A204.1 (cell line): ENCODE results near the gene SNAI1.
"Not testable (repeated sequence)": the region's sequence is repeated elsewhere in the genome, so short reads cannot be mapped to it uniquely, and the experiment has no call there.

ENCODE experiments used
- FAIRE-seq: peaks from 2 replicates; lab custom pipeline; 2012; peaks lifted over from hg19 to GRCh38; lab: Jason Lieb, UNC

Gene SNAI1

DNA sequence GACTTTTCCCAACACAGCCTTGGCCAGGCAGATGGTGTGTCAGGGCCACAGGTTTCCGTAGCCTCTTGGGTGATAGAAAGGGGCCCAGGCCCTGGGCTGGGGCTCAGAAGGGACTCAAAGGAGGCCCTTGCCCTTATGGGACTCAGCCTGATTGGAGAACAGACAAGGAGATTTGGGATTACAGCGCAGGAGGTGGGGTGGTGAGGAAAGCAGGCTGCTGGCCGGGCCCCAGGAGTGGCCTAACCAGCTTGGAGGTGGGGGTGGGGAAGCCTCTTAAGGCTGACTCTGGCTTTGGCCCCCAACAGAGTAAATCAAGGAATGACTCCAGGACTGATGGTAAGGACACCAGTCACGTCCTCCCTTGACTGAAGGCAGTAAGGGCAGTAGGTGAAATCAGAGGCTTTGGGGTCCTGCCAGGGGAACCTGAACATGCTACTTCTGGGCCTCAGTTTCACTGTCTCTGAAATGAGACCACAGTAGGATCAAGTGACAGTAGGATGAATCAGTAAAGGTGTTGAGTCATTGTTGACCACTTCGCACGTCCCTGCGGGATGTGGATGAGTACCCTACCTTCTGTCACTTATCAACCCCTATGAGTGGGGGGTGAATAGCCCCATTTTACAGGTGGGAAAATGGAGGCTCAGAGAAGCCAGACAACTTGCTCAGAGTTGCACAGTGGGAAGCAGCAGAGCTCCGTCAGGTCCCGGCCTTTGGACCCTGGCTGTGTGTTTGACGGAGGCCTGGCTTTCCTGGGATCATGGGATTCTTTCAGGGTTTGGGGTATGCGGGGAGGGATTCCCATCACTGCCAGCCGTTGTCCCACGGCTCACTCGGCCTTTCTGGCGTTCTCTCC lies 4.5 kb downstream of the SNAI1 start:
- FAIRE-seq: no peak

GRCh38 chr20:49987868-49988690 lies 5.3 kb downstream of the SNAI1 start:
- no peak for FAIRE-seq

- no peak for FAIRE-seq
Measured at GRCh38 chr20:49989234-49990065, 6.7 kb downstream of the SNAI1 start.

- FAIRE-seq: no peak
Measured at GRCh38 chr20:49990271-49990720, 7.5 kb downstream of the SNAI1 start.

DNA sequence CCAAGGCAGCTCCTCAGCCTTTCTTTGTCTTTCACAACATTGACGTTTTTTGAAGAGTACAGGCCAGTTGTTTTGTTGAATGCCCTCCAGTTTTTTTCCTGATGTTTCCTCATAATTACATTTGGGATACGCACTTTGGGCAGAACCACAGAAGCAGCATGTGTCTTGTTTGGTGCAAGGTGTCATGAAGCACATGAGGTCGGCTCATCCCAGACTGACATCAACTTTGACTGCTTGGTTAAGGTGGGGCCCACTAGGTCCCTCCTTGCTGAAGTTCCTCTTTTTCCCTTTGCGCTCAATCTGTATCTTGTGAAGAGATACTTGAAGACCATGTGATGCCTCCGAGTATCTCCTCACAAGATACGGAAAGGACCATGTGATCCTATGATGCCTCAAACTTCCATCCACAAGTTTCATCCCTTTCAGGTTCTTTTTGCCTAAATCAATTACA lies 10.5 kb downstream of the SNAI1 start:
- FAIRE-seq: no peak

GRCh38 chr20:49995586-49995985 lies 12.8 kb downstream of the SNAI1 start:
- no peak for FAIRE-seq

DNA sequence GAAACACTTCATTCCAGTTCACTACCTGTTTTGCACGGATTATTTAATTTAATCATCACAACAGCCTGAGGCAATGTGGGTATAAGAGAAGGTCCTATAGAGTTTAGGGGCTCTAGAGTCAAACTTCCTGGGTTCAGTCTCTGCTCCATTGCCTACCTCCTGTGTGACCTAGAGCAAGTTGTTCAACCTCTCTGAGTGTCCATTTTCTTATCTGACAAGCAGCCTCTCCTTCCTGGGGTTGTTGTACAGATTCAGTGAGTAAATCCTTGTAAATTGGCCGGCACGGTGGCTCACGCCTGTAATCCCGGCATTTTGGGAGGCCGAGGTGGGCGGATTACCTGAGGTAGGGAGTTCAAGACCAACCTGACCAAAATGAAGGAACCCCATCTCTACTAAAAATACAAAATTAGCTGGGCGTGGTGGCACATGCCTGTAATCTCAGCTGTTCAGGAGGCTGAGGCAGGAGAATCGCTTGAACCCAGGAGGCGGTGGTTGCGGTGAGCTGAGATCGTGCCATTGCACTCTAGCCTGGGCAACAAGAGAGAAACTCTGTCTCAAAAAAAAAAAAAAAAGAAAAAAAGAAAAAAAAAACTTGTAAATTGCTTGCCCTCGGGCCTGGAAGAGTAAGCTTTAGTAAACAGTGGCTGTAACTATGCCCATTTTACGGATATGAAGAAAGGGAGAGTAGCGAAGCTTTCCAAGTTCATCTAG lies 15.9 kb downstream of the SNAI1 start:
- FAIRE-seq: not testable (repeated sequence)

GRCh38 chr20:49999329-49999728 lies 16.5 kb downstream of the SNAI1 start:
- no peak for FAIRE-seq

DNA sequence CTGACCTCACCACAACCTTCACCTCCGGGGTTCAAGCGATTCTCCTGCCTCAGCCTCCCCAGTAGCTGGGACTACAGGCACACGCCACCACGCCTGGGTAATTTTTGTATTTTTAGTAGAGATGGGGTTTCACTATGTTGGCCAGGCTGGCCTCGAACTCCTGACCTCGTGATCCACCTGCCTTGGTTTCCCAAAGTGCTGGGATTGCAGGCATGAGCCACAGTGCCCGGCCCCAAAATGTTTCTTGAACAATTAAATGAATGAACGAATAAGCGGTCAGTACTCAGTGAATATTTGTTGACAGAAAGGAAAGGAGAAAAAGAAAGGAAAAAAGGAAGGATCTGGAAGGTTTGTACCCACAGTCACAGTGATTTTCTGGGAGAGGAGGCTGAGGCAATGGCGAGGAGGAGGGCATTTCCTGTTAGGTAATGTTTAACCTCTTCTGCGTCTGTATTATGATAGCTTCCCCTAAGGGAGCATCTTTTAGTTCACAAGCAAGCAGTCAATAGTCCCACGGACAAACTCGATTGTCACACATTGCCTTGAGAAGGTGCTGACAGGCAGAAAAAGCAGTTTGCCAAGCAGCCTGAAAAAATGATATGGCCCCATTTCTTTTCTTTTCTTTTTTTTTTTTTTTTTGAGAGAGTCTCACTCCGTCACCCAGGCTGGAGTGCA lies 17.9 kb downstream of the SNAI1 start:
- not testable (repeated sequence) for FAIRE-seq

DNA sequence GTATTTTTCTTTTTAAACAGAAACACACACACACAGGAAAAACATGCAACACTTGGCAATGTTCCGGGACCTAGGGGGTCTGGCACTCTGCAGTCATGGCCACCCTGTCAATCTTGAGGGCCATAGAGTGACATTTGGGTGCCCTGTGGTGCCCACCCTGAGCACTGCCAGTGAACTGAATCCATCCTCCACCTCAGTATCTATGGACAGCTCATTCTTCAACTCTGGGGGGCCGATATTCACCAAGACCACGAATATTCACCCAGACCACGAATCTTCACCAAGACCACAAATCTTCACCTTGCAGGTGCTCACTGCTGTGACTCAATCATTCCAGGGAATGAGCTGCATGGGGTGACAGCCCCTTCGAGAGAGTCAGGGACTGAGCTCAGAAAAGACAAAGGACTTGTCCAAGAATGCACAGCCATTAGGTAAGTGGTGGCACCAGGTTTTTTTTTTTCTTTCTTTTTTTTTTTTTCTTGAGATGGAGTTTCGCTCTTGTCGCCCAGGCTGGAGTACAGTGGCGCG lies 19.1 kb downstream of the SNAI1 start:
- no peak for FAIRE-seq

DNA sequence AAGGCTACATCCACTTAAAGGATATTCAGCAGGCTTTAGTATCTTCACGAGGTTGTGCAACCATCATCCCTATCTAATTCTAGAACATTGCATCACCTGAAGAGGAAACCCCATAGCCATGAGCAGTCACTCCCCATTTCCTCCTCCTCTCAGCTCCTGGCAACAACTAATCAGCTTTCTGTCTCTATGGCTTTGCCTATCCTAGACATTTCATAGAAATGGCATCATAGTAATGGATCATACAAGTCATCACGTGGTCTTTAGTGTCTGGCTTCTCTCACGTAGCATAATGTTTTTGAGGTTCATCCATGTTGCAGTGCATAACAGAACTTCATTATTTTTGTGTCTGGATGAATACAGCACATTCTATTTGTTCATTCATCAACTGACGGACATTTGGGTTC lies 20.5 kb downstream of the SNAI1 start:
- FAIRE-seq: no peak

DNA sequence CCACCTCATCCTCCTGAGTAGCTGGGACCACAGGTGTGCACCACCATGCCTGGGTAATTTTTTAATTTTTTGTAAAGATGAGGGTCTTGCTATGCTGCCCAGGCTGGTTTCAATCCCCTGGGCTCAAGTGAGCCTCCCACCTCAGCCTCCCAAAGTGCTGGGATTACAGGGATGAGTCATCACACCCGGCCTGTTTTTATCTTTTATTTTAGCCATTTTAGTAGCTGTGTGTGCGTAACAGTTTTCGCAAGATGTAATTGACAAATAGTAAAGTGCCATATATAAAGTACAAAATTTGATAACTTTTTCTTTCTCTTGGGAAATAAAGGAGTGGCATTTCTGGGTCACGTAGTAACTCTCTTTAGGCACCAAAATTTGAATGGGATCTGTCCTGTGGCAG lies 21.4 kb downstream of the SNAI1 start:
- FAIRE-seq: no peak

- FAIRE-seq: no peak
Measured at GRCh38 chr20:50005471-50005981, 22.7 kb downstream of the SNAI1 start.

GRCh38 chr20:50007369-50007768 lies 24.6 kb downstream of the SNAI1 start:
- no peak for FAIRE-seq

DNA sequence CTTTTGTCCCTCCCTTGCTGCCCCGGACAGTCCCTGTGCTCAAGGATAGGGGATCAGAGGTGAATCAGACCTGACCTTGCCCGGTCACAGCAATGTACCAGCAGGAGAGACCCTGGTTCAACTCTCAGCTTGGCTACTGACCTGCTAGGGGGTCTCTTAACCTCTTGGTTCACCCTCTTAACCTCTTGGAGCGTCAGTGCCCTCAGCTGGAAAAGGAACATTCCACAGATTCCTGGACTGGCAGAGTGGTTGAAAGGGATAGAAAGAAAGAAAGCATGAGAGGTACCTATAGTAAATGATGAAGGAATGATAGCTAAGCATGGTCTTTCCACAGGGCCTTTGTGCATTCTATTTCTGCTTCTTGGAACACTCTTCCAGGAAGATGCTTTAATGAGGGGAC lies 25.2 kb downstream of the SNAI1 start:
- FAIRE-seq: no peak

DNA sequence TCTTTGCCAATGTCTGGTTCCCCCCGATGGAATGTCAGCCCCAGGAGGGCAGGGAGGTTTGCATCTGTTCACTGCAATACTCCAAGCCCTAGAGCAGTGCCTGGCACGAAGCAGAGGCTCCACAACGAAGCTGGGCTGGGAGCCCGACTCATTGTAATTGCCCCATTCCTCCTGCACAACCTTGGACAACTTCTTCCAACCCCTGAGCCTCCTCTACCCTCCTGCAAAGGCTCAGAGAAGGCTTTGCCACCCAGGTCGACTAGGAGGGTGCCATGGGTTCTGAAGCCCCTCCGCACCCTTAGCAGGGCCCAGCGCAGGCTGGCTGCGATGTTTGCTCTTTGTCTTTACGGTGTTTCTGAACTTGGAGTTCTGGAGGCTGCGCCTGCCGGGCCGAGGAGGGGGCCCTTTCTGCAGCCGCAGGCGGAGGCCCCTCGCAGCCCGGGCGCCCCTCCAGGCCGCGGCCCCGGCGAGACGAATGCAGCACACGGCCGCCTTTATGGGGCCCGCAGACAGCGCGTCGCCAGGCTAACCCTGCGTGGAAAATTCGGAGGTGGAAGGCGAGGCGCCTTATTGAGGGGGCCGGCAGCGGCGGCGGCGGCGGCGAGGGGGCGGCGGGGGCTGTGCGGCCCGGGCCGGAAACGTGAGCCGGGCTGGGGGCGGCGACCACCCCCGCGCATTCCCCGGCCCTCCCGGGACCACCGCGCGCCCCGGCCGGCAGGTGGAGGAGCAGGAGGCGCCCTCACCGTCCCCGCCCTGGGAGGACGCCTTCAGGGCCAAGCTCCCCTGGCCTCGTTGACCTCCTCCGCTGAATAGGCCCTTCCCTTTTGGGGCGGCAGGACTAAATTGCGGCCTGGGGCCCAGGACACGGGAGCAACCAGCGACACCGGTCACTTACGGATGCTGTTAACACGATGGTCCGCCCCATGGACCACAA lies 27.0 kb downstream of the SNAI1 start:
- no peak for FAIRE-seq

DNA sequence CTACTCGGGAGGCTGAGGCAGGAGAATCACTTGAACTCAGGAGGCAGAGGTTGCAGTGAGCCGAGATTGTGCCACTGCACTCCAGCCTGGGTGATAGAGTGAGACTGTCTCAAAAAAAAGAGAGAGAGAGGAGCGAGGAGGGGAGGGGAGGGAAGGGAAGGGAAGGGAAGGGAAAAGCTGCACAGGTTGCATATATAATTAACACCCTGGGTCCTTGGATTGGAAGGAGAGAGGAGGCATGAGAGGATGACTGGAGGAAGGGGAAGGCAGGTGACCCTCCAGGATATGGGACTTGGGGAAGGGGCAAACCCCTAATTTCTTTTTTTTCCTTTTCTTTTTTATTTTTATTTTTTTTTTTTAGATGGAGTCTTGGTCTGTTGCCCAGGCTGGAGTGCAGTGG lies 28.8 kb downstream of the SNAI1 start:
- not testable (repeated sequence) for FAIRE-seq

GRCh38 chr20:50012282-50013263 lies 29.8 kb downstream of the SNAI1 start:
- FAIRE-seq: no peak
